ENCODE data around the gene KDM1A.

KDM1A gene

DNA sequence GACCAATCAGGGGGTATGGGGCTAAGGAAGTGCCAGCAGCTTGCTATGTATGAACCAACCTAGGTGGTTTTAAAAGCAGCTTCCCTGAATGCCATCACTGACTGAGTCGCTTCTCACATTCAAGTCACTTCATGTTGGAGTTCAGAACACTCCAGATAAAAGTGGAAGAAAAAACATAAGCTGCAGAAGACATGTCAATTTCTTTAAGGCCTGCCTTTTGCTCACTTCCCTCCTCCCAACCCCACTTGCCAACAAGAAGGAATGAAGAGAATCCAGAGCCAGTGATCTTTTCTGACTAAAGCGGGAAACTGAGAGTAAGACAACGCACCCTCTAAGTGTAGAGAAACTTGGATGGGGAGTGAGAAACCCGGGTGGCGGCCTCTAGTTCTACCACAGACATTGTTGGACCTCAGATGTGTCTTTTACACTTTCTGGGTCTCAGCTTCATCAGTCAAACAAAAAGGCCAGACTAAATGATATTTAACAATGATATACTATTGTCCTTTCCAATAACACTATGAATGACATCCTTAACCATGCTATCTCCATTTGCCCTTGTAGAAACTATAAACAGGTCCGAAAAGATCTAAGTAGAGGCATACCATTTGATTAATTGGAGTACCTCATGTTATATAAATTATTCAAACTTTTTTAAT, 95.3 kb downstream of the KDM1A start:
- no peak for DNase-seq

DNA sequence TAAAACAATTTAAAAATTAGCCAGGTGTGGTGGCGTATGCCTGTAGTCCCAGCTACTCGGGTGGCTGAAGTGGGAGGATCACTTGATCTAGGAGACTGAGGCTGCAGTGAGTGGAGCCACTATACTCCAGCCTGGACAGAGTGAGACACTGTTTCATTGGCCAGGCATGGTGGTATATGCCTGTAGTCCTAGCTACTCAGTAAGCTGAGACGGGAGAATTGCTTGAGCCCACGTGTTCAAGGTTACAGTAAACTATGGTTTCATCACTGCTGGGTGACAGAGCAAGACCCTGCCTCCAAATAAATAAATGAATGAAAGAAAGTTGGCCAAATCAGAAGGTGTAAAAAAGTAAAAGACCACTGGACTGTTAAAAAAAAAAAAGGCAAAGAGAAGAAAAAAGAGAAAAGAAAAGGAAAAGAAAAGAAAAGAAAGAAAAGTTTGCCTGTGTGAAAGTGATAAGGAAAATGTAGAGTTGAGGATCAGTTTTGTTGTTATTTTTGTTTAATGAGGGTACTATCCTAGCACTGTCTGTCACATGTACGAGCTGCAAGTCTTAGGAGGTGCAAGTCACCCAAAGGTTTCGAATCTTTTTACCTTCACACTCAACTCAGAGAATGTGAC, 97.1 kb downstream of the KDM1A start:
- no peak for DNase-seq

GRCh38 chr1:23116921-23117699, 97.8 kb downstream of the KDM1A start:
- DNase-seq = no peak

DNA sequence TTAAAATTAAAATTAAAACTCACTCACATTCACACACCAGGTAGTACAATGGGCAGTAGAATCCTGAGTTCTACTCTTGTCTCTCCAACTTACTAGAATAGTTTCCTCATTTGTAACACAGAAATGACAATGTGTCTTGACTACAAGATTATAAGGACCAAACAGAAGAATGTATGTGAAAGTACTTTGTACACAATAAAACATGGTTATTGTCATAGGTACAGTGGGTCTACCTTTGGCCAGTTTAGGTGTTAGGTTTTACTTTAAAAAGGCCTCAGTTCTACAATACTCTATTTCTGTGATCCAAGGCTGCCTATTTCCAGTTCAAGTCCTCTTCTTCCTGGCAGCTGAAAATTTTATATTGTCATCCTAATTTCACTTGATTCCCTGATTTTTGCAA, 99.1 kb downstream of the KDM1A start:
- no peak for DNase-seq

DNA sequence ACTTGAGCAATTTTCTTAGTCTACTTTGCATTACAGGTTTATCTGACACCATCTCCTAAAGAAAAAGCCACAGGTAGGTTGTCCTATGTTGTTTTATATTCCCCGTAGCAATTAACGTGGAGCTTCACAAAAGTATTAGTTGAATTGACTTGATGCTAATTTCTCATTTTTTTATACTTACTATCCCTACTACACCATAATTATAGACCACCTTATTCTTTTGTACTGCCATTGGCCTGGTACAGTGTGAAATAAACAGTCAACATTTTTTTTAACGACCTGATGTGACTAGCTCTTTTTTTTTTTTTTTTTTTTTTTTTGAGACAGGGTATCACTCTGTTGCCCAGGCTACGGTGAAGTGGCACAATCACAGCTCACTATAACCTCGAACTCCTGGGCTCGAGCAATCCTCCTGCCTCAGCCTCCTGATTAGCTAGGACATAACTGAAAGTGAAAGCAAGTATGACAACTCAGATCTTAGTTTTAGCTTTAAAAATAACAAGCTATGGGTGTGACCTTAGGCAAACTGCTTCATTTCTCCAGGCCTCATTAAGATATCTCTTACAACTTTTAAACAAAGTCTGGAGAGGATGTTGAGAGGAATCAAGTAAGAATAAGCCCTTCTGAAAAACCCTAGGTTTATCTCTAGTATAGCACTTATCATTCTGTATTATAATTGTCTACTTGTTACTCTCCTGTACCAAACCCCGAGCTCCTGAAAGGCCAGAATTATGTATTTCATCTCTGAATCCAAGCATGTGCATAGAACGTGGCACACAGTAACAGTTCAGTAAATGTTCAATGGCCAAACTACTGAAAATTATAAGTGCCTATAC, 99.9 kb downstream of the KDM1A start:
- no peak for DNase-seq

DNA sequence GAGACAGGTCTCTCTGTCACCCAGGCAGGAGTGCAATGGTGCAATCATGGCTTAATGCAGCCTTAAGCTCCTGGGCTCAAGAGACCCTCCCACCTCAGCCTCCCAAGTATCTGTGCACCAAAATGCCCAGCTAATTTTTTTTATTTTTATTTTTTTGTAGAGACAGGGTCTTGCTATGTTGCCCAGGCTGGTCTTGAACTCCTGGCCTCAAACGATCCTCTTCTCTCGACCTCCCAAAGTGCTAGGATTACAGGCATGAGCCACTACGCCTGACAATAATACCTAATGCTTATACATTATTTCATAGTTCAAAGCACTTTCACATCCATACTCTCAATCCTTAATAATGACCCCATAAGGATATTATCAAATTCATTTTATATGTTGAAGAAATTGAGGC, 101.1 kb downstream of the KDM1A start:
- no peak for DNase-seq

GRCh38 chr1:23122023-23122748, 102.9 kb downstream of the KDM1A start:
- no peak for DNase-seq

- DNase-seq = no peak
These were observed 103.5 kb downstream of the KDM1A start for GRCh38 chr1:23122796-23123195.

- DNase-seq = no peak
These were observed 104.3 kb downstream of the KDM1A start for GRCh38 chr1:23123528-23123927.

- DNase-seq = no peak
These were observed 105.2 kb downstream of the KDM1A start for GRCh38 chr1:23124259-23125026.

GRCh38 chr1:23125489-23125888, 106.2 kb downstream of the KDM1A start:
- DNase-seq = no peak

- DNase-seq = no peak
These were observed 106.9 kb downstream of the KDM1A start for GRCh38 chr1:23126200-23126599.

DNA sequence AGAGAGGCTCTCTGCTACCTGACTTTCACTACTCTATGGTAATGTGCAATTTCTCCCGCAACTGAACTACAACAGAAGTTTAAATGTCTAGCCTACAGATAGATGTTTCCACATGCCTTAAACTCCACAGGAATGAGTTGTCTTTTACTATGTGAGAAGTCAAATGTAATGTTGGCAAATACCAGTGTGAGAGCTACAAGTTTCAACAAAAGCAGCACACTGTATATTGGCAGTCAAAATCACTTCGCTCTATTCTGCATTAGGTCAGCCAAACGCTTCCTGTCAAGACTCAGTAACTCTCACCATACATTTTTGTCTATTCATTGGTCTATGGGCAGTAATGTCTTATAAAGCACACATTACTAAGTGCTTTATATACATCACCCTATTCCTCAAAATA, 107.5 kb downstream of the KDM1A start:
- DNase-seq = no peak

- DNase-seq = no peak
These were observed 110.6 kb downstream of the KDM1A start for GRCh38 chr1:23129846-23130245.

DNA sequence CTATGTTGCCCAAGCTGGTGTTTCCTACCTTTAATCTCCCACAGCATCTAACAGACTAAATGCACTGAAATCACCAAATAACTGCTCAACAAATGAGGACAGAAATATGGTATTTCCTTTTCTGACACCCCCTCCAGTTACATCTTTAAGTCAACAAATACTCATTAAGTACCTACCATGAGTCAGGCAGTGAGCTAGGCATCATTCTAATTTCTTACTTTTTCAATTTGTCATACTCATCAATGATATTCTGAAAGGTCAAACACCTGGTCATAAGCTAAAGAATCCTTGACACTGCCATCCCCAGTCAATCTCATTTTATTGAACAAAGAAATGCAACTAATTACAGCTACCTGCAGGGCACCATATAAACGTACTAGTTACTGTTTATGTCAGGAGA, 112.8 kb downstream of the KDM1A start:
- DNase-seq = no peak
